Activated T-cell treated with anti-CD3 and anti-CD28 coated beads, Interleukin-2, amount 50 U/mL, for 72 hours (primary cell): Measurements from ENCODE around the gene FNBP1. TPM values are rescaled to one million over a fixed set of nuclear protein-coding genes. Genes with fewer than 3 reads are reported as not detected.
A peak's percentile ranks its signal among the peaks of the same experiment; 100 is the strongest.

Experiments used
- ATAC-seq, 2 donors: fragments of 150-1000 bp; cut with Tn5 transposase; replicated peaks in 1 of 2; 2 replicates each; pipeline ENCODE4 v1.10.0; 2021; ENCODE audit warnings: moderate library complexity in 2 of 2, mild to moderate bottlenecking in 1 of 2
- DNase-seq, 2 donors: peaks; one replicate each; pipeline ENCODE4 v3.0.0; 2021 to 2022; ENCODE audit warnings: mixed read lengths in 1 of 2
- H3K27ac Mint-ChIP-seq: one replicate; pipeline ENCODE4 v1.8.0; 2022; ENCODE audit warnings: mild to moderate bottlenecking, moderate library complexity, mixed read lengths
- H3K27me3 Mint-ChIP-seq: one replicate; pipeline ENCODE4 v1.8.0; 2022; ENCODE audit warnings: low read depth, mixed read lengths
- H3K36me3 Mint-ChIP-seq, 2 donors: one replicate each; pipeline ENCODE4 v1.8.0; 2022; ENCODE audit warnings: mixed read lengths in 2 of 2, mild to moderate bottlenecking in 1 of 2; ENCODE audit not compliant: insufficient read depth in 2 of 2
- H3K4me1 Mint-ChIP-seq: one replicate; pipeline ENCODE4 v1.8.0; 2022; ENCODE audit warnings: low read depth, mixed read lengths
- H3K4me3 Mint-ChIP-seq, 2 donors: one replicate each; pipeline ENCODE4 v1.8.0; 2022; ENCODE audit warnings: mild to moderate bottlenecking in 2 of 2, mixed read lengths in 2 of 2, moderate library complexity in 2 of 2
- H3K9me3 Mint-ChIP-seq, 2 donors: one replicate each; pipeline ENCODE4 v1.8.0; 2022; ENCODE audit warnings: mixed read lengths in 2 of 2
- total RNA-seq, 2 donors: library from RNA; stranded (reverse); gene quantifications; one replicate each; pipeline ENCODE4 v1.2.3, GENCODE V29; 2022

FNBP1 gene
- total RNA-seq, 2 donors from 2014 or later = 301 to 323 TPM

DNA sequence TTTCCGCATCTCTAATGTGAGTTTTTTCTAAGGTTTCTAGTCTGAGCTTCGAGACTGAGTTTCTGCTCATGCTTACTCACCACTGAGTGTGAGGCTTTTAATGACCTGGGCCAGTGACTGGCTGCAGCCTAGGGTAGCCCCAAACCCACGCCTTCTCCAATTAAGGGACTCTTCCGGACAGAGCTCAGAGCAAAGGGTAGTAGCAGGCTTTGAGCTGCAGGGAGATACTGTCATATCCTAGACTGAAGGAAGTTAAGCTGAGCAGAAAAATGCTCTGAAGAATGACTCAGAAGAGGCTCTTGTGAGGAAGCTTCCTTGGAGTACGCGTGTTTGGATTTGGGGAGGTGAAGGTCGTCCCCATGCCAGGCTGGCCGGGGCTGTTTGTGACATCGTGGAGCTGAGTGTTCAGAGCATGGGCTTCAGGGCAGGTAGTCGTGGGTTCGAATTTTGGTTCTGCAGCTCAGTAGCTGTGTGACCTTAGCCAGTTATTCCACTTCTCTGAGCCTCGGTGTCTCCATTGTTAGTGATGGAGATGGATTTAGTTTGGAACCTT, 204.2 kb downstream of the FNBP1 start:
- peak; percentile 47 to 53 for DNase-seq
- Mint-ChIP-seq H3K4me1 (peaks cover 63% of the 10 kb centered on the region), H3K9me3 (no peaks in the 10 kb centered on the region), H3K4me3 (peak overlapping the region; percentile 82 to 85), H3K27ac (peak overlapping the region; percentile 83), H3K27me3 (no peaks in the 10 kb centered on the region), H3K36me3 (peaks cover 7 to 8% of the 10 kb centered on the region in 2 donors)
- ATAC-seq = peak; percentile 47 to 51

Other genes starting within 250 kb of the FNBP1 start
- 10 to 100 TPM; 19.9 to 32.0 TPM for gene TOR1B, start 240.0 kb downstream of the FNBP1 start, total RNA-seq
- 10 to 100 TPM; 47.0 to 49.3 TPM for gene TOR1A, start 219.1 kb downstream of the FNBP1 start, total RNA-seq
- gene C9orf78, start 207.9 kb downstream of the FNBP1 start, total RNA-seq = 10 to 100 TPM; 44.6 to 51.7 TPM
- 10 to 100 TPM; 74.4 to 77.9 TPM for gene USP20, start 207.7 kb downstream of the FNBP1 start, total RNA-seq
- gene GPR107, start 10.7 kb upstream of the FNBP1 start, total RNA-seq = 10 to 100 TPM; 27.3 to 31.7 TPM
- 10 to 100 TPM; 18.7 to 28.1 TPM for gene NCS1, start 129.2 kb upstream of the FNBP1 start, total RNA-seq
- under 1 TPM; 0.12 to 0.17 TPM for gene HMCN2, start 222.6 kb upstream of the FNBP1 start, total RNA-seq